ENCODE results near the gene CYB5A. TPM values are rescaled to one million over a fixed set of nuclear protein-coding genes. Genes with fewer than 3 reads are reported as not detected.

CYB5A gene
- polyA plus RNA-seq, 1 of the 3 experiments (the other 2 are of a cell fraction), result 42.1 TPM

DNA sequence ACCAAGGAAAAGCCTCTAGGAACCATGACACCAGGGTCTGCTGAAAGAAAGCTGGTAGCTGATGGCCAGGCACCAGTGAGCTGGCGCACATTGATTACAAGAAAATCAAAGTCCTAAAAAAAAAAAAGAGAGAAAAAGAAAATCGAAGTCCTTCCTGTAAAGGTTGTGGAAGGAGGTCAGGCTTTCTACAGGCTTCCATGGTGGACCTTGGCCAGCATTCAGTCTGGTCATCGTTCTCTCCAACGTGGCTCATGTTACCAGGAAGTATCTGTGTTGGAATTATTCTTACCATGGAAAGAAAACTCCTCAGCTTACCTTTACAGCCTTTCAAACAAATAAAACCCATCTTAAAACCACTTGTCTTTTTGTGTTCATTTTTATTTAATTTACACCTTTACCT, 65.6 kb downstream of the CYB5A start:
- TF ChIP-seq TAF1 (IDR thresholded peaks at IDR 0.05; ENCODE audit: borderline replicate concordance, low read depth, low read length) (no peak), NFIC (IDR thresholded peaks at IDR 0.05; ENCODE audit: borderline replicate concordance) (no peak), RFX5 (IDR thresholded peaks at IDR 0.05; ENCODE audit: low read length) (no peak), SIN3A (IDR thresholded peaks at IDR 0.05; ENCODE audit: borderline replicate concordance, low read depth, low read length) (no peak), EP300 (IDR thresholded peaks at IDR 0.05; ENCODE audit: borderline replicate concordance in 1 of 2, low read depth in 1 of 2, low read length in 1 of 2) (no peak), ZBTB33 (IDR thresholded peaks at IDR 0.05; ENCODE audit: borderline replicate concordance, low read depth) (no peak), NRF1 (IDR thresholded peaks at IDR 0.05; ENCODE audit: low read depth, low read length) (no peak), TEAD4 (IDR thresholded peaks at IDR 0.05; ENCODE audit: borderline replicate concordance, insufficient read depth) (no peak), FOSL2 (IDR thresholded peaks at IDR 0.05; ENCODE audit: borderline replicate concordance, low read depth) (no peak), USF2 (IDR thresholded peaks at IDR 0.05; ENCODE audit: borderline replicate concordance, low read depth, low read length) (no peak), MXI1 (IDR thresholded peaks at IDR 0.05; ENCODE audit: low read depth, low read length) (no peak), GATA2 (CRISPR knock-in tag; IDR thresholded peaks at IDR 0.05) (no peak), GABPA (IDR thresholded peaks at IDR 0.05; ENCODE audit: low read depth) (no peak), IRF3 (IDR thresholded peaks at IDR 0.05; ENCODE audit: low read depth, low read length) (no peak), PBX3 (IDR thresholded peaks at IDR 0.05) (no peak), FOXM1 (IDR thresholded peaks at IDR 0.05; ENCODE audit: low read depth) (no peak), EZH2phosphoT487 (IDR thresholded peaks at IDR 0.05; ENCODE audit: borderline replicate concordance, low read depth) (no peak), RCOR1 (IDR thresholded peaks at IDR 0.05; ENCODE audit: low read length) (no peak)
- TF ChIP-seq, protein P1, sequence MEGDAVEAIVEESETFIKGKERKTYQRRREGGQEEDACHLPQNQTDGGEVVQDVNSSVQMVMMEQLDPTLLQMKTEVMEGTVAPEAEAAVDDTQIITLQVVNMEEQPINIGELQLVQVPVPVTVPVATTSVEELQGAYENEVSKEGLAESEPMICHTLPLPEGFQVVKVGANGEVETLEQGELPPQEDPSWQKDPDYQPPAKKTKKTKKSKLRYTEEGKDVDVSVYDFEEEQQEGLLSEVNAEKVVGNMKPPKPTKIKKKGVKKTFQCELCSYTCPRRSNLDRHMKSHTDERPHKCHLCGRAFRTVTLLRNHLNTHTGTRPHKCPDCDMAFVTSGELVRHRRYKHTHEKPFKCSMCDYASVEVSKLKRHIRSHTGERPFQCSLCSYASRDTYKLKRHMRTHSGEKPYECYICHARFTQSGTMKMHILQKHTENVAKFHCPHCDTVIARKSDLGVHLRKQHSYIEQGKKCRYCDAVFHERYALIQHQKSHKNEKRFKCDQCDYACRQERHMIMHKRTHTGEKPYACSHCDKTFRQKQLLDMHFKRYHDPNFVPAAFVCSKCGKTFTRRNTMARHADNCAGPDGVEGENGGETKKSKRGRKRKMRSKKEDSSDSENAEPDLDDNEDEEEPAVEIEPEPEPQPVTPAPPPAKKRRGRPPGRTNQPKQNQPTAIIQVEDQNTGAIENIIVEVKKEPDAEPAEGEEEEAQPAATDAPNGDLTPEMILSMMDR (IDR thresholded peaks at IDR 0.05), result no peak
- TF ChIP-seq, protein P2, sequence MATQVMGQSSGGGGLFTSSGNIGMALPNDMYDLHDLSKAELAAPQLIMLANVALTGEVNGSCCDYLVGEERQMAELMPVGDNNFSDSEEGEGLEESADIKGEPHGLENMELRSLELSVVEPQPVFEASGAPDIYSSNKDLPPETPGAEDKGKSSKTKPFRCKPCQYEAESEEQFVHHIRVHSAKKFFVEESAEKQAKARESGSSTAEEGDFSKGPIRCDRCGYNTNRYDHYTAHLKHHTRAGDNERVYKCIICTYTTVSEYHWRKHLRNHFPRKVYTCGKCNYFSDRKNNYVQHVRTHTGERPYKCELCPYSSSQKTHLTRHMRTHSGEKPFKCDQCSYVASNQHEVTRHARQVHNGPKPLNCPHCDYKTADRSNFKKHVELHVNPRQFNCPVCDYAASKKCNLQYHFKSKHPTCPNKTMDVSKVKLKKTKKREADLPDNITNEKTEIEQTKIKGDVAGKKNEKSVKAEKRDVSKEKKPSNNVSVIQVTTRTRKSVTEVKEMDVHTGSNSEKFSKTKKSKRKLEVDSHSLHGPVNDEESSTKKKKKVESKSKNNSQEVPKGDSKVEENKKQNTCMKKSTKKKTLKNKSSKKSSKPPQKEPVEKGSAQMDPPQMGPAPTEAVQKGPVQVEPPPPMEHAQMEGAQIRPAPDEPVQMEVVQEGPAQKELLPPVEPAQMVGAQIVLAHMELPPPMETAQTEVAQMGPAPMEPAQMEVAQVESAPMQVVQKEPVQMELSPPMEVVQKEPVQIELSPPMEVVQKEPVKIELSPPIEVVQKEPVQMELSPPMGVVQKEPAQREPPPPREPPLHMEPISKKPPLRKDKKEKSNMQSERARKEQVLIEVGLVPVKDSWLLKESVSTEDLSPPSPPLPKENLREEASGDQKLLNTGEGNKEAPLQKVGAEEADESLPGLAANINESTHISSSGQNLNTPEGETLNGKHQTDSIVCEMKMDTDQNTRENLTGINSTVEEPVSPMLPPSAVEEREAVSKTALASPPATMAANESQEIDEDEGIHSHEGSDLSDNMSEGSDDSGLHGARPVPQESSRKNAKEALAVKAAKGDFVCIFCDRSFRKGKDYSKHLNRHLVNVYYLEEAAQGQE (IDR thresholded peaks at IDR 0.05; ENCODE audit: low read depth, low read length), result no peak
- no peaks in the 10 kb centered on the region for H3K9me3 ChIP-seq
- no peaks in the 10 kb centered on the region for H3K27me3 ChIP-seq (ENCODE audit: insufficient read depth)
- H3K9me2 ChIP-seq, result no peaks in the 10 kb centered on the region
- H3K9ac ChIP-seq, result no peak overlapping the region
- H3K36me3 ChIP-seq (replicated peaks in 1 of 2; ENCODE audit: control insufficient read depth in 1 of 2, insufficient read depth in 2 of 2, low read length in 1 of 2), result no peaks in the 10 kb centered on the region
- no peaks in the 10 kb centered on the region for H3K79me2 ChIP-seq (ENCODE audit: insufficient read depth)
- H3K4me3 ChIP-seq (ENCODE audit: low read depth in 2 of 2, low read length in 1 of 2), result no peak overlapping the region
- WGBS (ENCODE audit: low lambda C conversion rate), result 30% methylated on average over 4 of the region's 4 CpGs
- no peak overlapping the region for H3K4me2 ChIP-seq
- peak overlapping the region in 1 of 2 experiments; percentile 30; a peak in 1 of 4 replicates for H3K27ac ChIP-seq (ENCODE audit: low read depth in 2 of 2, low read length in 1 of 2)
- H3F3A ChIP-seq (replicated peaks; ENCODE audit: insufficient read depth), result no peaks in the 10 kb centered on the region
- H4K20me1 ChIP-seq (ENCODE audit: insufficient read depth), result no peaks in the 10 kb centered on the region
- DNase-seq, result no peak
- no peak overlapping the region for H2AFZ ChIP-seq (ENCODE audit: low read depth)
- ChIA-PET CTCF (interaction anchor here (0.7 to 2.1 kb wide), 2 partner anchors 29 to 116 kb away, joined by 3 to 8 read pairs; no protein-coding TSS in a partner anchor), POLR2A (no interaction called here)
- H3K4me1 ChIP-seq (ENCODE audit: control insufficient read depth in 1 of 2, insufficient read depth in 2 of 2, low read depth in 1 of 2, low read length in 1 of 2), result peaks cover 0 to 14% of the 10 kb centered on the region in 2 experiments; a peak in 2 of 4 replicates
